Activated T-helper 1 cell treated with anti-CD3 and anti-CD28 coated beads, Interleukin-12 subunit alpha, Interleukin-12 subunit beta, Interleukin-2, Interleukin-4 antibody, amounts not matched to agents 30 ng/mL and 10 ng/mL and 1 ng/mL, durations not matched to agents 14 hours and 24 hours and 36 hours (primary cell): Measurements from ENCODE around the gene EMC10. TPM values are rescaled to one million over a fixed set of nuclear protein-coding genes. Genes with fewer than 3 reads are reported as not detected.
"Not testable (repeated sequence)": the region's sequence is repeated elsewhere in the genome, so short reads cannot be mapped to it uniquely, and the experiment has no call there.

Experiments used
- DNase-seq: peaks from one replicate; pipeline ENCODE4 v3.0.0; 2021; ENCODE audit warnings: low spot score
- H3K27ac Mint-ChIP-seq: one replicate; pipeline ENCODE4 v1.8.0; 2021; ENCODE audit warnings: mild to moderate bottlenecking, mixed read lengths
- H3K27me3 Mint-ChIP-seq: one replicate; pipeline ENCODE4 v1.8.0; 2022; ENCODE audit warnings: mild to moderate bottlenecking, moderate library complexity, mixed read lengths; ENCODE audit not compliant: insufficient read depth
- H3K36me3 Mint-ChIP-seq: one replicate; pipeline ENCODE4 v1.8.0; 2021; ENCODE audit warnings: low read depth, mixed read lengths
- H3K4me1 Mint-ChIP-seq: one replicate; pipeline ENCODE4 v1.8.0; 2021; ENCODE audit warnings: low read depth, mixed read lengths
- H3K4me3 Mint-ChIP-seq: one replicate; pipeline ENCODE4 v1.8.0; 2021; ENCODE audit warnings: mild to moderate bottlenecking, moderate library complexity, mixed read lengths
- H3K9me3 Mint-ChIP-seq: one replicate; pipeline ENCODE4 v1.8.0; 2021; ENCODE audit warnings: mixed read lengths
- intact Hi-C: fragments of 100-400 bp; cut with micrococcal nuclease; formaldehyde crosslinking; loops from one replicate; pipeline ENCODE4 v1.15.1; 2024
- total RNA-seq: library from RNA; stranded (reverse); gene quantifications from 2 replicates; pipeline ENCODE4 v1.2.3, GENCODE V29; 2022

EMC10 gene
- total RNA-seq, 1 donor from 2014 or later, result 95.4 TPM

DNA sequence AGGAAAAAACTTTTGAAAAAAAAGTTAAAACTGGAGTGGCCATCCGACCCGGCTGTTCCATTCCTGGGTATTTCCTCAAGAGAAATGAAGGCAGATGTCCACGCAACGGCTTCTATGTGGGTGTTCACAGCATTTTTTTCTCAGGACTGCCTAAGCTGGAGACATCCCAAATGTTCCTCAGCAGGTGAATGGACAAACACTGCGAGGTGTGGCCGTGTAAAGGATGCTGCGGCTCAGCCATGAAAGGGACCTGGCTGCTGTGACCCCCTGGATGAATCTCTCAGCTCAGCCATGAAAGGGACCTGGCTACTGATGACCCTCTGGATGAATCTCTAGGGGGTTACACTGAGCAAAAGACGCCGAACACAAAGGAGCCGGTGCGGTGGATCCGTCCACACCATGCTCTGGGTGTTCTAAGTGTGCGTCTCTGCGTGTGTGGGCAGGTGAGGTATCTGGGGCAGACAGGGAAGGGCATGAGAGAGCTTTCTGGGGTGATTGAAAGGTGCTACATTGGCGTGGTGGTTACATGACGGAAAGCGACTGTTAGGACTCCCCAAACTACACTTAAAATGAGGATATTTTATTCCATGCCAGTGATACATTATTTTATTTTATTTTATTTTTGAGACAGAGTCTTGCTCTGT lies 44.6 kb downstream of the EMC10 start:
- H3K36me3 Mint-ChIP-seq, result no peaks in the 10 kb centered on the region
- H3K9me3 Mint-ChIP-seq, result no peaks in the 10 kb centered on the region
- no peak overlapping the region for H3K27ac Mint-ChIP-seq
- no peak overlapping the region for H3K4me3 Mint-ChIP-seq
- H3K4me1 Mint-ChIP-seq, result no peaks in the 10 kb centered on the region
- no peak for DNase-seq
- intact Hi-C loops, result no loop called here
- H3K27me3 Mint-ChIP-seq, result peaks cover 3% of the 10 kb centered on the region

DNA sequence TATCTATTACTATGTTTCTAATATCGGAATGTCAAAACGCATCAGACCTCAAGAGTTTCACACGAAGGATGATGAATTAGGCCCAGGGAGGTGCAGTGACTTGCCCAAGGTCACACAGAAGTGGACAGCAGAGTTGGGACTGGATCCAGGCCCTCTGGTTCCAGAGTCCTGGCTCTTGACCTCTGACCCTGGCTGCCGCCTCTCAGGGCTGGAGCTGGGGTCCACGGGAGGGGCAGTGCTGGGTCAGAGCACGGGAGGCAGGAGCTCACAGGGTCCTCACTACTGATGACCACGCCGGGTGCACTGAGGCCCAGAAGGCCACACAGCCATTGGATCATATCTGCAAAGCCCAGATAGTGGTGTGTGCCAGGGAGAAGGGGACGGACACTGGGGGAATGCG lies 46.6 kb downstream of the EMC10 start:
- Mint-ChIP-seq H3K36me3 (no peaks in the 10 kb centered on the region), H3K27me3 (no peaks in the 10 kb centered on the region), H3K27ac (no peak overlapping the region), H3K4me1 (no peaks in the 10 kb centered on the region), H3K4me3 (no peak overlapping the region), H3K9me3 (no peaks in the 10 kb centered on the region)
- DNase-seq, result no peak
- intact Hi-C loops, result no loop called here

DNA sequence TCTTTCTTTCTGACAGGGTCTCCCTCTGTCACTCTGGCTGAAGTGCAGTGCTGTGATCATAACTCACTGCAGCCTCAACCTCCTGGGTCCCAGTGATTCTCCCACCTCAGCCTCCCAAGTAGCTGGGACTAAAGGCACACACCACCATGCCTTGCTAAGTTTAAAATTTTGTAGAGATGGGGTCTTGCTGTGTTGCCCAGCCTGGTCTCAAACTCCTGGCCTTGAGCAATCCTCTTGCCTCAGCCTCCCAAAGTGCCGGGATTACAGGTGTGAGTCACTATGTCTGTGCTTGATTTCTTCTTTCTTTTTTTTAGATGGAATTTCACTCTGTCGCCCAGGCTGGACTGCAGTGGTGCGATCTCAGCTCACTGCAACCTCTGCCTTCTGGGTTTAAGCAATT lies 51.7 kb downstream of the EMC10 start:
- H3K36me3 Mint-ChIP-seq, H3K4me1 Mint-ChIP-seq, DNase-seq, H3K9me3 Mint-ChIP-seq, H3K27ac Mint-ChIP-seq, H3K4me3 Mint-ChIP-seq, H3K27me3 Mint-ChIP-seq, intact Hi-C loops: not testable (repeated sequence)

DNA sequence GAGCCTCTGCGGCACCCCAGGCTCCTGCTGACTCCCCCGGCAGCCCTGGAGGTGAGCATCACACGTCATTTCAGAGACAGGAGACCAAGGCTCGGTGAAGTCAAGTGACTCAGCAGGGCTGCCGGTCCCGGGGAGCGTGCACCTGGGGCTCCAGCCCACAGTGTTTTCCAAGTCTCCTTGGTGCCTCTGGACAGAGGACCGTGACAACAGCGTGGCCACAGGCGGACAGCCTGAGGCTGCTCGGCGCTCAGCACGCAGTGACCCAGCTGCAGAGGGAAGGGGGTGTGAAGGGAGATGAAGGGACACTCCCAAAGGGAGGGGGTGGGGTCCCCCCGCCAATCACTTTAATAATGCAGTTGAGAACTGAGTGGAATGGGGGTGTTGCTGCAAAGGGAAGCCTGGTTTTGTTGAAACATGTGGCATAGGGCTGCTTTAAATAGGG lies 54.9 kb downstream of the EMC10 start:
- H3K36me3 Mint-ChIP-seq, result peaks cover 2% of the 10 kb centered on the region
- H3K4me1 Mint-ChIP-seq, result no peaks in the 10 kb centered on the region
- H3K27ac Mint-ChIP-seq, result no peak overlapping the region
- peaks cover 5% of the 10 kb centered on the region for H3K9me3 Mint-ChIP-seq
- no peak overlapping the region for H3K4me3 Mint-ChIP-seq
- no peak for DNase-seq
- no peaks in the 10 kb centered on the region for H3K27me3 Mint-ChIP-seq
- intact Hi-C loops, result no loop called here

DNA sequence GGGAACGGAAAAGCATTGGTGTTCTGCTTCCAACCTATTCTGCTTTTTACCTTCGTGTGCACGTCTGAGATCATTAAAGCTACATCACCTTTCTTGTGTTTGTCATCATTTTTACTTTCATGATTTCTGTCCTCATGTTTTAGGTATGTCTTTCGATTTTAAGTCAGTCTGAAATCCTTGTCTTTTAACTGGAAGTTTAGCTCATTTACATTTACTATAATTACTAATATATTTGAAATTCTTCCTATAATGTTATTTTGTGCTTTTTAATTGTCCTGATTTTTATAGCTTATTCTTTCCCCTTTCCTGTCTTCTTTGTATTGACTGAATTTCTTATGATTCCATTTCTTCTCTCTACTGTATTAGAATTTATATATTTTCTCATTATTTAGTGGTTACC lies 56.6 kb downstream of the EMC10 start:
- Mint-ChIP-seq H3K36me3 (peaks cover 2% of the 10 kb centered on the region), H3K27me3 (peaks cover 4% of the 10 kb centered on the region), H3K4me3 (no peak overlapping the region), H3K9me3 (peaks cover 5% of the 10 kb centered on the region), H3K4me1 (no peaks in the 10 kb centered on the region), H3K27ac (no peak overlapping the region)
- intact Hi-C loops, result no loop called here
- no peak for DNase-seq

DNA sequence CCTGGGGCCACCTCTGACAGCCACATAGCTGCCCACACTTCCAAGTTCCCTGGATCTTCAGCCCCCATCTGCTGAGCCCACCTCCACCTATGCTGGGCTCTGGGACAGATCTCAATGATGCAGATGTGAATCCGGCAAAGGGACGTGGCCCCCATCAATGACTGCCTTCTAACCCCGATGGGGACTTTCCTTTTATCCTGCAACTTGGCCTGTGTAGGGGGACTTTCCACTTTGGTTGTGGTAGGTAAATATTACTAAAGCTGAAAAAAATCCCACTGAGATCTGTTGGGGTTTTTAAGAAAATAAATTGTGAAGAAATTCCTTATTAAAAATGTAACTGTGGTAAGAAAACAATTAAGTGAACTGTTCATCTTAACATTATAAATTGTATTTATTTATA lies 58.2 kb downstream of the EMC10 start:
- peaks cover 4% of the 10 kb centered on the region for H3K27me3 Mint-ChIP-seq
- peaks cover 5% of the 10 kb centered on the region for H3K9me3 Mint-ChIP-seq
- no peak for DNase-seq
- H3K36me3 Mint-ChIP-seq, result peaks cover 2% of the 10 kb centered on the region
- intact Hi-C loops, result no loop called here
- H3K4me1 Mint-ChIP-seq, result no peaks in the 10 kb centered on the region
- H3K27ac Mint-ChIP-seq, result no peak overlapping the region
- no peak overlapping the region for H3K4me3 Mint-ChIP-seq

DNA sequence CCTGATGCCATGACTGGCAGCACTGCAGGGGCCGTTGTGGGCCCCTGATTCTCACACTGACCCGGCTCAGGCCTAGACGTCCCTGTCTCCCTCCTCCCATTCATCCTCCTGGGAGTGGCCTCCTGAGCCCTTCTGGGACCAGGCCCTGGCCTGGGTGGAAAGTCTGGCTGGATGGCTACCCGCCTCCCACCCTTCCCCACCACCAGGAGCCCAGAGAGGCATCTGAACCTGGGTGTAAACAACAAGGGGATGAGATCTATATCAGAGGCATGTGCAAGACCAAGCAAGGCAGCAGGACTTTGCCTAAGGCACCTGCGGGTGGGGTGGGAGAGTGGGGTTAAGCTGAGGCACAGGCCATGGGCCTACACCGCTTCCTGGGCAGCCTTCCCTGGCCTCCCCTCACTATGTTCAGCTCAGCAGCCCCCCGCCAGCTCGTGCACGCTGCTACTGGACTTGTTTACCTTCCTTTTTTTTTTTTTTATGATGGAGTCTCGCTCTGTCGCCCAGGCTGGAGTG lies 59.4 kb downstream of the EMC10 start:
- Mint-ChIP-seq H3K4me1 (no peaks in the 10 kb centered on the region), H3K36me3 (peaks cover 2% of the 10 kb centered on the region), H3K4me3 (no peak overlapping the region), H3K27ac (no peak overlapping the region), H3K27me3 (peaks cover 4% of the 10 kb centered on the region), H3K9me3 (peaks cover 5% of the 10 kb centered on the region)
- intact Hi-C loops, result no loop called here
- no peak for DNase-seq

DNA sequence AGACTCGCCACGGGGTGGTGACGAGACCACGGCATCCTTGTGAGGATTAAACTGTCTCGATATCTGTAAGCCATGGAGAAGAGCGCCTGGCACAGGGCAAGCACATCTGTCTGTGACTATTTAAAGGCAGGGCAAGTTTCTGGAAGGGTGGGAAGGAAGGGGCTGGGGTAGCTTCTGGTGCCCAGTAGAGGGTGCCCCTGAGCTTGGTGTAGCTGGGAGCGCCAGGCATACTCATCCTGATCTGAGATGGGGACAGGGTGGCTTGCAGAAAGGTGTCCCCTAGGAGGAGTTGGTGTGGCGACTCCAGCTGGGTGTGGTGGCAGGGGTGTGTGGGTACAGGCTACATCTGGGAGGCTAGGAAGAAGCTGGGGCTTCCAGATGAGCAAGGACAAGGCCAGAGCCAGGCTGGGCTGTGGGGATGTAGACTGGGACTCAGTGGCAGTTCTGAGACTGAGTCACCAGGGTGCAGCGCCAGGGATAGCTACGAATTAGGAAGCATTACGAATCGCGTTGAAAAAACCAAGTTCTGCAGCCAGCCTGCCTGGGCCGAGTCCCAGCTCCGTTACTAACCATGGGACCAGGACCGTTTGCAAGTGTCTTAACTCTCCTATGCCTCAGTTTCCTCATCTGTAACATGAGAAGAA lies 60.5 kb downstream of the EMC10 start:
- Mint-ChIP-seq H3K36me3 (peaks cover 2% of the 10 kb centered on the region), H3K9me3 (peaks cover 5% of the 10 kb centered on the region), H3K27me3 (peaks cover 4% of the 10 kb centered on the region), H3K27ac (no peak overlapping the region), H3K4me3 (no peak overlapping the region), H3K4me1 (no peaks in the 10 kb centered on the region)
- DNase-seq, result no peak
- intact Hi-C loops, result loop anchor here (1.0 kb wide), 3 partner anchors 20 to 386 kb away; no protein-coding TSS in a partner anchor

DNA sequence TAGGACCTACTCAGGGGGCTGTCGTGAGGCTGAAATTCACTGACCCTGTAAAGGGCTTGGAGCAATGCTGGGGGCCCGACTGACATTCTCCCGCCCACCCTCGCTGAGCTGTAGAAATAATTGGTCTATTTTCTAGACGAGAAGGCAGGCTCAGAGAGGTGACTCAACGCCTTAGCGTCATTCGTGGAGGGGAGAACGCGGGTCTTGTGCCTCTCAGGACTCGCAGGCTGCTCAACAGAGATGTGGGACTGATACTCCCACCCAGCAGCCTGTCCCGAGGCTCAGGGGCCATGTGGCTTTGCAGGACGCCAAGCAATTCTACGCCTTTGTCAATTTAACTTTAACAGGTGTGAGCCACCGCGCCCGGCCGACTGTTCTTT lies 61.0 kb downstream of the EMC10 start:
- peaks cover 5% of the 10 kb centered on the region for H3K9me3 Mint-ChIP-seq

DNA sequence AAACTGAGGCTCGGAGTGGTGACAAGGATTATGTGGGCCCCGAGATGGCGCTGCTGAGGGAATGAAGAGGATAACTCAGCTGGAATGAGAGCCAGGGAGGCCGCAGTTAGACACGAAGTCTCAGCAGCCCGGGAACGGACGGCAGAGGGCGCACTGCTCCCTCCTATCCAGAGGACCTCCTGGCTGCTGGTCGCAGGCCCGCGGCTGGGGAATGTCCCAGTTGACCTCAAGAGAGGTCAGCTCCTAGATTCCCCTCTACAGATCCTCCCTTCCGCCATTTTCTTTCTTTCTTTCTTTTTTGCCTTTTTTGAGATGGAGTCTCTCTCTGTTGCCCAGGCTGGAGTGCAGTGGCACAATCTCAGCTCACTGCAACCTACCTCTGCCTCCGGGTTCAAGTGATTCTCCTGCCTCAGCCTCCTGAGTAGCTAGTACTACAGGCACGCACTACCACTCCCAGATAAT lies 61.5 kb downstream of the EMC10 start:
- Mint-ChIP-seq H3K36me3 (peaks cover 2% of the 10 kb centered on the region), H3K4me3 (no peak overlapping the region), H3K9me3 (peaks cover 5% of the 10 kb centered on the region), H3K4me1 (no peaks in the 10 kb centered on the region), H3K27me3 (peaks cover 4% of the 10 kb centered on the region), H3K27ac (no peak overlapping the region)
- peak; percentile 31 for DNase-seq
- intact Hi-C loops, result loop anchor here (1.0 kb wide), 3 partner anchors 19 to 385 kb away; no protein-coding TSS in a partner anchor

More for the DNA sequence above, 61.0 kb downstream of the EMC10 start:
- no peak for DNase-seq
- H3K27me3 Mint-ChIP-seq, result peaks cover 4% of the 10 kb centered on the region
- H3K27ac Mint-ChIP-seq, result no peak overlapping the region
- peaks cover 2% of the 10 kb centered on the region for H3K36me3 Mint-ChIP-seq
- H3K4me3 Mint-ChIP-seq, result no peak overlapping the region
- H3K4me1 Mint-ChIP-seq, result no peaks in the 10 kb centered on the region
- intact Hi-C loops, result loop anchor here (1.0 kb wide), 3 partner anchors 19 to 385 kb away; no protein-coding TSS in a partner anchor

Other genes with a start within 250 kb of the EMC10 start
- 23.7 and 24.0 TPM in 2 replicates for gene KCNC3, start 147.1 kb upstream of the EMC10 start, total RNA-seq
- 15.8 and 16.4 TPM in 2 replicates for gene NAPSA, start 110.9 kb upstream of the EMC10 start, total RNA-seq
- gene NR1H2, start 100.0 kb upstream of the EMC10 start, total RNA-seq, result 84.3 and 84.8 TPM in 2 replicates
- 171 and 178 TPM in 2 replicates for gene POLD1, start 92.2 kb upstream of the EMC10 start, total RNA-seq
- 1.3 TPM in 2 replicates for gene SPIB, start 57.6 kb upstream of the EMC10 start, total RNA-seq
- 0.22 and 0.47 TPM in 2 replicates for gene MYBPC2, start 43.6 kb upstream of the EMC10 start, total RNA-seq
- gene GARIN5A, start 341 bp downstream of the EMC10 start, total RNA-seq, result 0.39 and 0.88 TPM in 2 replicates
- gene JOSD2, start 34.7 kb downstream of the EMC10 start, total RNA-seq, result 38.5 and 41.7 TPM in 2 replicates
- gene ASPDH, start 37.4 kb downstream of the EMC10 start, total RNA-seq, result not detected in 2 replicates
- 0.05 and 0.15 TPM in 2 replicates for gene LRRC4B, start 91.9 kb downstream of the EMC10 start, total RNA-seq
- gene SYT3, start 163.4 kb downstream of the EMC10 start, total RNA-seq, result not detected in 2 replicates
- gene C19orf81, start 172.9 kb downstream of the EMC10 start, total RNA-seq, result not detected in 2 replicates
- not detected in 2 replicates for gene SHANK1, start 243.3 kb downstream of the EMC10 start, total RNA-seq
- gene CLEC11A, start 246.9 kb downstream of the EMC10 start, total RNA-seq, result 0.75 and 0.83 TPM in 2 replicates